Measurements from ENCODE around the gene DEPDC5. TPM values are rescaled to one million over a fixed set of nuclear protein-coding genes. Genes with fewer than 3 reads are reported as not detected.
"Not testable (repeated sequence)": the region's sequence is repeated elsewhere in the genome, so short reads cannot be mapped to it uniquely, and the experiment has no call there.

The DEPDC5 gene
- polyA plus RNA-seq, 4 donors, result 8.3 to 17.6 (median 15.8) TPM

- DNase-seq (ENCODE audit: low read depth in 4 of 4, low spot score in 3 of 4), result no peak
These were observed 5.3 kb upstream of the DEPDC5 start for GRCh38 chr22:31748490-31748889.

GRCh38 chr22:31749636-31750364, 4.0 kb upstream of the DEPDC5 start, which contains the start of gene PRR14L:
Gene PRR14L, minus strand, starts transcription at chr22:31750132. Its CDS starts 11,272 bp downstream, at chr22:31738860.
- DNase-seq (ENCODE audit: low read depth in 4 of 4, low spot score in 3 of 4), result peak; percentile 89 to 94 (median 94)

GRCh38 chr22:31750365-31751284, 3.2 kb upstream of the DEPDC5 start:
- no peak for DNase-seq (ENCODE audit: low read depth in 4 of 4, low spot score in 3 of 4)

- no peak for DNase-seq (ENCODE audit: low read depth in 4 of 4, low spot score in 3 of 4)
These were observed 1.5 kb upstream of the DEPDC5 start for GRCh38 chr22:31752096-31752847.

- peak in 2 of 4 donors; percentile 22 to 41 for DNase-seq (ENCODE audit: low read depth in 4 of 4, low spot score in 3 of 4)
These were observed 700 bp upstream of the DEPDC5 start for GRCh38 chr22:31753005-31753633.

GRCh38 chr22:31754813-31755212, 994 bp downstream of the DEPDC5 start:
- DNase-seq (ENCODE audit: low read depth in 4 of 4, low spot score in 3 of 4), result no peak

GRCh38 chr22:31757265-31757664, 3.4 kb downstream of the DEPDC5 start:
- no peak for DNase-seq (ENCODE audit: low read depth in 4 of 4, low spot score in 3 of 4)

GRCh38 chr22:31758860-31759259, 5.0 kb downstream of the DEPDC5 start:
- not testable (repeated sequence) for DNase-seq (ENCODE audit: low read depth in 4 of 4, low spot score in 3 of 4)

- DNase-seq (ENCODE audit: low read depth in 4 of 4, low spot score in 3 of 4), result no peak
These were observed 11.0 kb downstream of the DEPDC5 start for GRCh38 chr22:31764785-31765184.

- DNase-seq (ENCODE audit: low read depth in 4 of 4, low spot score in 3 of 4), result no peak
These were observed 14.7 kb downstream of the DEPDC5 start for GRCh38 chr22:31768422-31769059.

GRCh38 chr22:31773416-31773815, 19.6 kb downstream of the DEPDC5 start:
- no peak for DNase-seq (ENCODE audit: low read depth in 4 of 4, low spot score in 3 of 4)

- DNase-seq (ENCODE audit: low read depth in 4 of 4, low spot score in 3 of 4), result no peak
These were observed 22.4 kb downstream of the DEPDC5 start for GRCh38 chr22:31776231-31776630.

GRCh38 chr22:31789803-31790202, 36.0 kb downstream of the DEPDC5 start:
- no peak for DNase-seq (ENCODE audit: low read depth in 4 of 4, low spot score in 3 of 4)

- DNase-seq (ENCODE audit: low read depth in 4 of 4, low spot score in 3 of 4), result no peak
These were observed 36.4 kb downstream of the DEPDC5 start for GRCh38 chr22:31790240-31790639.

- DNase-seq (ENCODE audit: low read depth in 4 of 4, low spot score in 3 of 4), result not testable (repeated sequence)
These were observed 45.5 kb downstream of the DEPDC5 start for GRCh38 chr22:31799358-31799757.

GRCh38 chr22:31800065-31800464, 46.2 kb downstream of the DEPDC5 start:
- no peak for DNase-seq (ENCODE audit: low read depth in 4 of 4, low spot score in 3 of 4)

GRCh38 chr22:31800861-31801260, 47.0 kb downstream of the DEPDC5 start:
- DNase-seq (ENCODE audit: low read depth in 4 of 4, low spot score in 3 of 4), result not testable (repeated sequence)

- no peak for DNase-seq (ENCODE audit: low read depth in 4 of 4, low spot score in 3 of 4)
These were observed 48.8 kb downstream of the DEPDC5 start for GRCh38 chr22:31802575-31802974.

- no peak for DNase-seq (ENCODE audit: low read depth in 4 of 4, low spot score in 3 of 4)
These were observed 52.9 kb downstream of the DEPDC5 start for GRCh38 chr22:31806751-31807150.
